ENCODE measurements around the gene CDH23.

CDH23 gene

GRCh38 chr10:71801361-71801760 is 404.6 kb downstream of the CDH23 start:
- no peak overlapping the region for H3K9ac ChIP-seq
- H4K20me1 ChIP-seq (ENCODE audit: insufficient read depth): no peaks in the 10 kb centered on the region
- no peak overlapping the region for H3K4me3 ChIP-seq (IDR thresholded peaks at IDR 0.05; ENCODE audit: insufficient read depth, low read depth, low read length)
- H3K4me2 ChIP-seq: no peak overlapping the region
- no peaks in the 10 kb centered on the region for H3K4me1 ChIP-seq (ENCODE audit: low read depth, poor library complexity, severe bottlenecking)
- H3K36me3 ChIP-seq (ENCODE audit: insufficient read depth): no peaks in the 10 kb centered on the region
- no peak for TF ChIP-seq CTCF (conservative IDR thresholded peaks at IDR 0.05; ENCODE audit: low read depth, low read length)
- H3K79me2 ChIP-seq (ENCODE audit: insufficient read depth, low read depth): no peaks in the 10 kb centered on the region
- H2AFZ ChIP-seq (ENCODE audit: low read depth): no peak overlapping the region
- H3K27ac ChIP-seq: no peak overlapping the region
- peaks cover 48% of the 10 kb centered on the region; the same call in 1 of the 2 replicates for H3K27me3 ChIP-seq (ENCODE audit: insufficient read depth, low read depth)

GRCh38 chr10:71802235-71802634 is 405.5 kb downstream of the CDH23 start:
- Histone ChIP-seq H3K4me3 (IDR thresholded peaks at IDR 0.05; ENCODE audit: insufficient read depth, low read depth, low read length) (no peak overlapping the region), H3K27me3 (ENCODE audit: insufficient read depth, low read depth) (peaks cover 48% of the 10 kb centered on the region; the same call in 1 of the 2 replicates), H3K36me3 (ENCODE audit: insufficient read depth) (no peaks in the 10 kb centered on the region), H3K79me2 (ENCODE audit: insufficient read depth, low read depth) (no peaks in the 10 kb centered on the region), H3K4me2 (no peak overlapping the region), H2AFZ (ENCODE audit: low read depth) (no peak overlapping the region), H4K20me1 (ENCODE audit: insufficient read depth) (no peaks in the 10 kb centered on the region), H3K27ac (no peak overlapping the region), H3K4me1 (ENCODE audit: low read depth, poor library complexity, severe bottlenecking) (no peaks in the 10 kb centered on the region), H3K9ac (no peak overlapping the region)
- TF ChIP-seq CTCF (conservative IDR thresholded peaks at IDR 0.05; ENCODE audit: low read depth, low read length): no peak

GRCh38 chr10:71802715-71803488 is 406.2 kb downstream of the CDH23 start:
- Histone ChIP-seq H4K20me1 (ENCODE audit: insufficient read depth) (no peaks in the 10 kb centered on the region), H3K79me2 (ENCODE audit: insufficient read depth, low read depth) (no peaks in the 10 kb centered on the region), H3K27ac (no peak overlapping the region), H3K4me2 (no peak overlapping the region), H2AFZ (ENCODE audit: low read depth) (no peak overlapping the region), H3K9ac (no peak overlapping the region), H3K4me1 (ENCODE audit: low read depth, poor library complexity, severe bottlenecking) (no peaks in the 10 kb centered on the region), H3K4me3 (IDR thresholded peaks at IDR 0.05; ENCODE audit: insufficient read depth, low read depth, low read length) (no peak overlapping the region), H3K36me3 (ENCODE audit: insufficient read depth) (no peaks in the 10 kb centered on the region), H3K27me3 (ENCODE audit: insufficient read depth, low read depth) (peaks cover 45% of the 10 kb centered on the region; the same call in 1 of the 2 replicates)
- TF ChIP-seq CTCF (conservative IDR thresholded peaks at IDR 0.05; ENCODE audit: low read depth, low read length): no peak

GRCh38 chr10:71804077-71804476 is 407.4 kb downstream of the CDH23 start:
- H4K20me1 ChIP-seq (ENCODE audit: insufficient read depth): no peaks in the 10 kb centered on the region
- H3K4me3 ChIP-seq (IDR thresholded peaks at IDR 0.05; ENCODE audit: insufficient read depth, low read depth, low read length): no peak overlapping the region
- H3K36me3 ChIP-seq (ENCODE audit: insufficient read depth): no peaks in the 10 kb centered on the region
- no peaks in the 10 kb centered on the region for H3K4me1 ChIP-seq (ENCODE audit: low read depth, poor library complexity, severe bottlenecking)
- H3K9ac ChIP-seq: no peak overlapping the region
- no peaks in the 10 kb centered on the region for H3K79me2 ChIP-seq (ENCODE audit: insufficient read depth, low read depth)
- H3K27ac ChIP-seq: no peak overlapping the region
- no peak for TF ChIP-seq CTCF (conservative IDR thresholded peaks at IDR 0.05; ENCODE audit: low read depth, low read length)
- H3K27me3 ChIP-seq (ENCODE audit: insufficient read depth, low read depth): peaks cover 35% of the 10 kb centered on the region; the same call in 1 of the 2 replicates
- no peak overlapping the region for H3K4me2 ChIP-seq
- H2AFZ ChIP-seq (ENCODE audit: low read depth): no peak overlapping the region
